Kidney glomerular epithelial cell (primary cell): ENCODE results near the gene PNMA8C.
A peak's percentile ranks its signal among the peaks of the same experiment; 100 is the strongest.
"Not testable (repeated sequence)": the region's sequence is repeated elsewhere in the genome, so short reads cannot be mapped to it uniquely, and the experiment has no call there.

Experiments
- DNase-seq: peaks from one replicate; lab custom pipeline; 2025; lab: John Stamatoyannopoulos, UW

PNMA8C gene

GRCh38 chr19:46447824-46448223, 19.1 kb upstream of the PNMA8C start:
- DNase-seq = no peak

GRCh38 chr19:46447006-46447405, 18.3 kb upstream of the PNMA8C start:
- DNase-seq = no peak

- DNase-seq = no peak
These were observed 17.3 kb upstream of the PNMA8C start for GRCh38 chr19:46446021-46446420.

GRCh38 chr19:46442808-46443450, 14.2 kb upstream of the PNMA8C start:
- peak; percentile 49 for DNase-seq

- DNase-seq = no peak
These were observed 13.1 kb upstream of the PNMA8C start for GRCh38 chr19:46441866-46442265.

DNA sequence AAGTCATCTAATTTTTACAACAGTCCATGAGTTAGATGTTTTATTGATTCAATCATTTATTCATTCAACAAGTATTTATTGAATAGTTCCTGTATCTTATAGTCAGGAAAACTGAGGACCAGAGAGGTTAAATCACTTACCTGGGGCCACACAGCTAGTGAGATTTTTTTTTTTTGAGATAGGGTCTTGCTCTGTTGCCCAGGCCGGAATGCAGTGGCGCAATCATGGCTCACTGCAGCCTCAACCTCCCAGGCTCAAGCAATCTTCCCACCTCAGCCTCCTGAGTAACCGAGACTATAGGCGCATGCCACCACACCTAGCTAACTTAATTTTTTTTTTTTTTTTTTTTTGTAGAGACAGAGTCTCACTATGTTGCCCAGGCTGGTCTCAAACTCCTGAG, 7.0 kb upstream of the PNMA8C start:
- not testable (repeated sequence) for DNase-seq

DNA sequence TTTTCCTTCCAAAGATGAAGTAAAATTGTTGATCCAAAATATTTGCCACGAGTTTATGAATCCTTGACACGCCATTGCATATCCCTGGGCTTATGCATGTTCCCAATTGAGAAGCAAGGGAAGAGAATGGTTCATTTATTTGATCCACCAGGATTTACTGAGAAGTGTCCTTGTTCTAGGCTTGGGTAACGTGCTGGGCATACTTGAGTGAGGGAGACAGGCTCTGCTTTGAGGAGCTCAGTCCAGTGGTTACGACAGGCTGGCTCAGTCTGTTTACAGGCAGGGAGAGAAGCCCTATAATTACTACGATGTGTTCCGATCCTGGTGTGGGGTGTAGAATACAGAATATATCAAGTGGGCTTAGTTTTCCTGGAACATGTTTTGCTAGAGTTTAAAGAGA, 6.3 kb upstream of the PNMA8C start:
- DNase-seq = no peak

DNA sequence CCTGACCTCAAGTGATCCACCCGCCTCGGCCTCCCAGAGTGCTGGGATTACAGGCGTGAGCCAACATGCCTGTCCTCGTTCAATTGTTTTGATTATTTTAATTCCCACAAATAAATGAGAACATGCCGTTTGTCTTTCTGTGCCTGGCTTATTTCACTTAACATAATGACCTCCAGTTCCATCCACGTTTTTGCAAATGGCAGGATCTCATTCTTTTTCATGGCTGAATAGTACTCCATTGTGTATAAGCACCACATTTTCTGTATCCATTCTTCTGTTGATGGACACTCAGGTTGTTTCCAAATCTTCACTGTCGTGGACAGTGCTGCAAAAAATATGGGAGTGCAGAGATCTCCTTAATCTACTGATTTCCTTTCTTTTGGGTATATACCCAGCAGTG, 4.7 kb upstream of the PNMA8C start:
- not testable (repeated sequence) for DNase-seq

DNA sequence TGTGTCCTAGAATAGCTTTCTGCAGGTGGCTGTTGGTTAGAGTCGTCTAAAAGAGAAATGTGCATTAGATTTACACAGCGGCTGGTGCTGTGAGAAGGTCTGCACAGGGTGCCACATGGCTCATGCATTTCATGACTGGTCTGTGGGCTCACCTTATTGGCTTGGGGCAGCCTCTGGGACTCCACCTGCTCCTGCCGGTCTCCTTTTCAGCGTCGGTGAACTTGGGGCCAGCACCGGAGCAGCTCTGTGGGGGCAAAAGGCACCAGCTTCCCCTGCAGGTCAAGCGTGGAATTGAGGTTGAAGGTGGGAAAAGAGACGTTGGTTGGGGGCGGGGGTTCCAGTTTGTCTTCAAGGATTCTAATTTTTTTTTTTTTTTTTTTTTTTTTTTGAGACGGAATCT, 3.1 kb upstream of the PNMA8C start:
- no peak for DNase-seq

DNA sequence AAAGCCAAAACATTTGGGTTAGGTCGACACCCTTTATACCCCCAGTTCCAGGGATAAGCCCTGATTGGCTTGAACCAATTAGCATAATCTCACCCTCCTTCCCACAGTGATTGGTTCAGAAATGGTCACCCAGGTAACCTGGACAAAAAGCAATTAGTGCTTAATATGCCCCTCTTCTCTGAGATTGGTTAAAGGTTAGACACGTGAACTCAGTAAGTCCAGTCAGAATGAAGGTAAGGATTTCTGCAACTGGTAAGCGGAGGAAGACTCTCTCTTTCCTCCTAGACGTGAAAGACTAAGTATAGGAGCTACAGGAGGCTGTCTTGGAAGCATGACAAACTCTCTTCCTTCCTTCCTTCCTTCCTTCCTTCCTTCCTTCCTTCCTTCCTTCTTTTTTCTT, 1.3 kb upstream of the PNMA8C start:
- DNase-seq = no peak

DNA sequence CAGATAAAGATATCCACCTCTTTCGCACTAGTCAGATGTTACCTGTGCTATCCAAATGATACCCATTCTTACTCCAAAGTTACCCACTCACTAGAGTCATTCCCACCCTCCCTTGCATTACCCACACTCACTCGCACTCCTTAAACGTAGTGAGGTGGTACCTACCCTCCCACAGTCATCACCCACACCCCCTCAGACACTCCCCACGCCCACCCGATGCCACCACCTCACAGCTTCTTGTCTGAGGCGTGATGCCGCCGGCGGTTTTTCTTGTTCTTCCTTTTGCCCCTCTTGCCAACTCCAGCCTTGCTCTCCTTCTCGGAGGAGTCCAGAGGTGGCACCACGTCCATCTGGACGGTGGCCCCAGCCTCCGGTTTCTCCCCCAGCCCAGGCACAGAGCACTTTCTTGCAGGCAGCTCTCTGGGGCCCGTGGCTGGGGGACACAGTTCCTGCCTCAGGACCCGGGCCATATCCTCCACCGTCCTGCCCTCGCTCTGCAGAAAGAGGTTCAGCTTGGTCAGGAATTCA, 1.2 kb downstream of the PNMA8C start:
- no peak for DNase-seq

- DNase-seq = peak; percentile 84
These were observed 2.1 kb downstream of the PNMA8C start for GRCh38 chr19:46426506-46427162.

DNA sequence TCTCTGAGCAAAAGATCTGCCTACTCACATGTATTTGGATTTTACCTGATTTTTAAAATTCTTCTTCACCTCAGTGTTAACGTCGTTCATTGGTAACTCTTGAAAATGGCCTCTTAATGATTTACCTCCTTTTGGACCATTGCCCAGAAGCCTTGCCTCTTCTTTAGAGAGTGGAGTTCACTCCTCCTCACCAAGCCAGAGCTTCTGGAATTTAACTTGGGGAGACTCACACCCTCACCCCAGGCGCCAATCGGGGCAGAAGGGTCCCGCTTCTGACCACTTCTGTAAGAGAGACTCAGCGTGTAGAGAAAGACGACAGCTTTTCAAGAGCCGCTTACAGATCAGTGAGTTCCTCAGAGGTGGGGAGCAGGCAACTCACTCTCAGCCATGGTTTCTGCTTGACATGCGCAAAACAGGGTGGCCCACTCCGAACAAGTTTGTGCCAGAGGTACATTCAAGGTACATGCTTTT, 2.7 kb downstream of the PNMA8C start:
- peak; percentile 73 for DNase-seq

DNA sequence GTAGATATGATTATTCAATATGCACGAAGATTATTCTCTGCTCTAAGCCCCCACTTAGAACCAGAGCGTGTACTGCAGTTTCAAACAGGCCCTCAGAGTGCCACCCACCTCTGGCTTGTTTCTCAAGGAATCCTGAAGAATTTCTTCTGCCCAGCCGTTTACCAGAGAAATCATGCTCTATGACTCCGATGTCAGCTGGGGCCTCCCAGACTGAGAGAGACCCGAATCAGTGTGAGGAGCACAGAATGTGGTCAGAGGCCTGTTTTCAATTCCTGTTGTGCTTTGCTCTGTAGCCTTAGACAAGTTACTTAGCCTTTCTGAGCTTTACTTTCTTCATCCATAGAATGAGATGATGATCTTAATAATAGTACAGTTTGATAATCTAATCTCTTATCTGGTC, 5.5 kb downstream of the PNMA8C start:
- no peak for DNase-seq

GRCh38 chr19:46422344-46422743, 6.4 kb downstream of the PNMA8C start:
- no peak for DNase-seq

DNA sequence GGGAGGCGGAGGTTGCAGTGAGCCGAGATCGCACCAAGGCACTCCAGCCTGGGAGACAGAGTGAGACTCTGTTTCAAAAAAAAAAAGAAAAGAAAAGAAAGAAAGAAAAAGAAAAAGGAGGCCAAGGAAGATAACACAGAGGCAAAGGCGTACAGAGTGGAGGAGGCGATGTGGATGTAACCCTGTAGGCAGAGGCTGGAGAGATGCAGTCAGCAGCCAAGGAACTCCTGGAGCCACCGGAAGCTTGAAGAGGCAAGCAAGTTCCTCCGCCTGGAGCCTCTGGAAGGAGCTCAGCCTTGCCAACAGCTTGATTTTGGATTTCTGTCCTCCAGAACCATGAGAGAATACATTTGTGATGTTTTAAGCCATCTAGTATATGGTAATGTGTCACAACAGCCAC, 8.7 kb downstream of the PNMA8C start:
- DNase-seq = no peak

DNA sequence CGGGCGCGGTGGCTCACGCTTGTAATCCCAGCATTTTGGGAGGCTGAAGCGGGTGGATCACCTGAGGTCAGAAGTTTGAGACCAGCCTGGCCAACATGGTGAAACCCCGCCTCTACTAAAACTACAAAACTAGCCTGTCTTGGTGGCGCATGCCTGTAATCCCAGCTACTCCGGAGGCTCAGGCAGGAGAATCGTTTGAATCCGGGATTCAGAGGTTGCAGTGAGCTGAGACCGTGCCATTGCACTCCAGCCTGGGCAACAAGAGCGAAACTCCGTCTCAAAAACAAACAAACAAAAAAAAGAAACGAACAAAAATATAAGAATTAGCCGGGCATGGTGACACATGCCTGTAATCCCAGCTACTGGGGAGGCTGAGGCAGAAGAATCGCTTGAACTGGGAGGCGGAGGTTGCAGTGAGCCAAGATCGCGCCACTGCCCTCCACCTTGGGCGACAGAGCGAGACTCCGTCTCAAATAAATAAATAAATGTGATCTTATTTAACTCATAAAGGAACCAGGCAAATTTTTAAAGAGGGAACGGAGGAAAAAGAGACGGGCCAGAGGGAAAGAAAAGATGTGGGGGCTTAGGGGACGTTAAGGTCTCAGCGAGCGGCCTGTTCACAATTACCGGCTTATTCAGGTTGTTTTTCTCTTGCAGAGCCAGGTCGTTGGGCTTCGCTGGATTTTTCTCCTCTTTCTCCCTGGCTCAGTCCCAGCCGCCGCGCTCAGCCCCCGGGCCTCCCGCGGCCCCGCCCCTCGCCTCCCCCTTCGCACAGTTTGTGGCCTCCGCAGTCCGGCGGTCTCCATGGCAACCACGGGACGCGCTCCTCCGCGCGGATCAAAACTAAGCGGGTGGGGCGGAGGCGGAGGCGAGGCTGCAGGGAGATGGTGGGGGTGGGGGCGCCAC, 12.7 kb downstream of the PNMA8C start:
- DNase-seq = peak; percentile 68

DNA sequence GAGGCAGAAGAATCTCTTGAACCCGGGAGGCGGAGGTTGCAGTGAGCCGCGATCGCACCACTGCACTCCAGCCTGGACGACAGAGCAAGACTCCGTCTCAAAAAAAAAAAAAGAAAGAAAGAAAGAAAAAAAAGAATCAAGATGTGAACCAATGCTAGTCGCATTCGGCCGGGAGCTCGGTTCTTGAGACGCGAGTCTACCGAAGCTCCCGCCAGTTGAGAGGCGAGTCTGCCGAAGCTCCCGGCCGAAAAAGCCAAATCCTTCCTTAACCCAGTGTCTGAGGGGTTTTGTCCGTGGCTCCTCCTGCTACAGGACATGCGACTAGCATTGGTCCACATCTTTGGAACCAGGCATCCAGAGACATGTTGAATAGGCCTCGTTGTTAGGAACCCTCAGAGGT, 13.8 kb downstream of the PNMA8C start:
- not testable (repeated sequence) for DNase-seq

GRCh38 chr19:46413262-46414031, 15.3 kb downstream of the PNMA8C start, which contains the start of gene CCDC8:
Gene CCDC8 (minus strand): TSS chr19:46413564. CDS start chr19:46412810, 754 bp downstream.
- peak; percentile 86 for DNase-seq

DNA sequence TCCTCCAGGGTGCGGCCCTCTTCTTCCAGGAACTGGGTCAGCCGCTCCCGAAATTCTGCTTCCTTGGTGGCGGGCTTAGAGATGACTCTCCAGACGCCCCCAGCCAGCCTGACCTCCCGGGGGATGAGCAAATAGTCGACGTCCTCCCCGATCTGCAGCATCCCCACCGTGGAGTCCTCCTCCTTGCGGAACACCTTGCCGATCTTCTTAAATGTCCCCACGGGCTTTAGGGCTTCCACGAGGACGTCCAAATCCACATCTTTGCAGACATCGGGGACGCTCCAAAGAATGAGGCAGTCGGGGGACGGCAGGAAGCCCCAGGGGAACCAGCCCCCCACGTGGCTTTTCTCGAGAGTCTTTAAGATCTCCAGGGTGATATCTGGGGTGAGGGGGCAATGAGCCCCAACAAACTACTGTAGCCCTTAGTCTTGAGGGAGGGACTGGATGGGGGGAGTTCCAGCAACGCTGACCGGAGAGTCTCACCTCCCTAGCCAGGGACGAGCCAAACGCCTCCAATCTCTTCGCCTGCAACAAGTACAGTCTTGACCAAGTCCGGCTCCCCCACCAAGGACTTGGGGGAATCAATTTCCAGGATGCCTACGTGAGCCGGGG, 16.0 kb downstream of the PNMA8C start:
- DNase-seq = no peak
